ENCODE results near the gene OR2Y1.
A peak's percentile ranks its signal among the peaks of the same experiment; 100 is the strongest.
"Not testable (repeated sequence)": the region's sequence is repeated elsewhere in the genome, so short reads cannot be mapped to it uniquely, and the experiment has no call there.

Gene OR2Y1

DNA sequence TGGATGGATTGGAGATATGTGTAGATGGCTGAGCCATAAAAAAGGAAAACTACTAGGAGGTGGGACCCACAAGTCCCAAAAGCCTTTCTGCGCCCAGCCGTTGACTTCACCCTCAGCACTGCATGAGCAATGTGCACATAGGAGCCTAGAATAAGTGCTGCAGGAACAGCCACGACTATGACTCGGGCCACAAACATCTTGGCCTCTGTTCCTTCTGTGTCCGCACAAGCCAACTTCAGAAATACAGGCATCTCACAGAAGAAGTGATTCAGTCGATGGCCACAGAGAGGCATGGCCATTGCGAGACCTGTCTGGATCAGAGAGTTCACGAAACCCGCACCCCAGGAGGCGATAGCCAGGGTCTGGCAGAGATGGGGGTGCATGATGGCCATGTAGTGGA is 587 bp downstream of the OR2Y1 start:
- no peak for DNase-seq (ENCODE audit: low spot score)

DNA sequence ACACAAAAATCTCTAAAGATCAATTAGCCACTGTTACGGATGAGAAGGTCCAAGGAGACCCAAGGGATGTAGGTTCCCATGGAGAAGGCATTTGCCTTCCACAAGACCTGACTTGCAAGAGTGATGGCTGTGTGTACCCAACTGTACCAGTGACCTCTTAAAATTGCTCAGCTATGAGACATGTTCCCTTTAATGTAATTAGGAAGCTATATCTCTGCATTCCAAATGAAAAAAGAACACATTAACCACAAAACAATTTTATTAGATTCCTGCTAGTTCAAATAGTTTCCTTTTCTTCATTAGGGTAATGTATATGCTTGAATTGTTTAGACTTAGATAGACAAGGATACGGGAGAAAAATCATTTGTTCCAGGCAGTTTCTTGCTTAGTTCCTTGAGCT is 3.3 kb downstream of the OR2Y1 start:
- no peak for DNase-seq (ENCODE audit: low spot score)

DNA sequence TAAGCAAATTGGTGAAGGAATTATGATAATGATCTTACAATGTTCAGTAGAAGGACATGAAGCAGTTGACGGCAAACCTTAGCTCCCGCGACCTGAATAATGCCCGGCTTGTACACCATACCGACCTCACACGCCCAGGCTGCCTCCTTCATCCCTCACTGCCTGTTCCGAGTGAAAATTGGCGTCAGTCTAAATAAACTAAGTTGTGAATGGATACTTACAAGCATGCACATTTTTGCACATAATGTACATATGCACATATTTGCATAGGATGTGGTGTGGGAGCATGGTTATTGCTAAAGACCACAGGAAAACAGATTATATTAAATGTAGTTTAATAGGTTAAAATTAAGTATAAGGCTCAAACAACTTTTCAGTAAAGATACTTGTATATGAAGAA is 14.9 kb downstream of the OR2Y1 start:
- no peak for DNase-seq (ENCODE audit: low spot score)

DNA sequence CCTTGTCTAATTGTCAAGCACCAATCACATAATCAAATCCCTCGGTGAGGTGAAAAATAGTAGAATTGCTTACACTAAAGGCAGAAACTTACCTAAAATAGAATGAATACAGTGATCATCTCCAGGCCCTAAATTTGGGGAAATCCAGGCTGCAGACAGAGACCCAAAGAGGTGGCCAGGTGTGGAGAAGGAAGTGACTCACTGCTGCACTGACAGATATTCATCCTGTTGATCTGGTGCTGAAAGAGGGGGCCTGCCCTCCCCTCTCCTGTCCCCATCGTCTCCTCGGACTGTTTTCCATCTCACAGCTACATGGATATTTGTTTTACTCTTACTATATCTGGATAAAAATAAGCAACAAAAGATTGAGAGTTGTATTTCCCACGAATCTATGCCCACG is 15.9 kb downstream of the OR2Y1 start:
- DNase-seq (ENCODE audit: low spot score): no peak

DNA sequence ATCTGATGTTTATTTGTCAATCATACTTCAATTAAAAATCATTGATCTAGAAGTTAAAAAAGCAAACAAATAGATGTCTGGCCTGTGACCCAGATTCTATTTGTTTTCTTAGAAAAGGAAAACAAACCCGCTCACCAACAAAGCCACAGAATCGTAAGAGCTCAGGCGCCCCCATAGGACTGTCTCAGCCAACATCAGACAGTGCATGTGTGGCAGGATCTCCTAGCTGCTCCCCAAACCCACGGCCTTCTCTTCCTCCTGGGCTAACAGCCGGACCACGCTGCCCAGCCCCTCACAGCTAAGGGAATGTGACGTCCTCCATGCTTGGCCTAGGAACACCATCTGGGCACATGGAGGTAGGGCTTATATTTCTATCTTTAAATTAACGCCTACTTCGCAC is 19.4 kb downstream of the OR2Y1 start:
- DNase-seq (ENCODE audit: low spot score): no peak

DNA sequence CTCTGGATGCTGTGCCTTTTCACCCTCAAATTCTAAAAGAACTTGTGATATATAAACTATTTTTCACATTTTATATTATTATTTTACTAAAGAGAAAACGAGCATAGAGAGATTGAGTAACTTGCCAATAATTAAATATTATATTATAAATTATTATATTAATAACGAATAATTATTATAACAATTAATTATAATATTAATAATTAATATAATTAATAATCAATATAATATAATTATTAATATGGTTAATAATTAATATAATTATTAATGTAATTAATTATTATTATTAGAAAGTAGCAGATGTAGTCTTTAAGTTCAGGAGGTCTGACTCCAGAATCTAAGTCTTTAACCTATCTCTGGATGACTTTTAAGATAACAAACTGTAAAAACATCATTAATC is 20.1 kb downstream of the OR2Y1 start:
- DNase-seq (ENCODE audit: low spot score): no peak

DNA sequence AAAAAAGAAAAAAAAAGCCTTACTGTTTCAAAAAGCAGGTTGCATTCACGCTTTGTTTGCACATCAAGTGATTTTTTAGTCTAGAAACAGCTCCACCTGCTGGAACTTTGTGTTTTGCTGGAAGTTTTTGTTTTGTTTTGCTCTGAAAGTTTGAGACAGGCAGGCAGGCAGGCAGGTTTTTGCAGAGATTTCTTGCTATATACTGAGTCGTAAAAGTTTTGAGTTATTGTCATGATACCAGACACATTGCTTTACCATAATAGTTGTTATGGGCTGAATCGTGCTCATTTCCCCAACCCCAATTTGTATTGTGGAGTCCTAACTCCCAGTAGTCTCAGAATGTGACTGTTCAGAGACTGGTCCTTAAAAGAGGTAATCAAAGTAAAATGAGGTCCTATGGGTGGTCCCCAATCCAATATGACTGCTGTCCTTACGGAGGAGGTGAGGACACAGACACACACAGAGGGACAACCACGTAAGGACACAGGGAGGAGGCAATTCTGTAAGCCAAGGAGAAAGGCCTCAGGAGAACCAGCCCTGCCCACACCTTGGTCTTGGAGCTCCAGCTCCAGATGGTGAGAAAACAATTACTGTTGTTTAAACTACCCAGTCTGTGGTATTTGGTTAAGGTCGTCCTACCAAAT is 20.9 kb downstream of the OR2Y1 start:
- peak; percentile 36 for DNase-seq (ENCODE audit: low spot score)

DNA sequence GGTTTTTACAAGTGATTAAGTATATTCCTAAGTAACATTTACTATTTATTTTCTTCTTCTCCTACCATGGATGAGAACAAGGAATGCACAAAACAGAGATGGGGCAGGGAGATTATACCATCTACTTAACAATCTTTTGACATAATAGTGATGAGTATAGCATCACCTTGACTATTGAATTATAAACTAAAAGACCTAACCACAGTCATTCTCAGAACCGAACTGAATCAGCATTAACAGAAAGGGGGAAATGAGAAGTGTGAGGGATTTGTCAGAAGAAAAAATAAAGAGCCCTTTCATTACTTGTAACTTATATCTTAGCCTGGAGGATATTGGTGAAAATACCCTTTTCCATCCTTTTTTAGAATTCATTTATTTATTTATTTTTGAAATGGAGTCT is 21.9 kb downstream of the OR2Y1 start:
- no peak for DNase-seq (ENCODE audit: low spot score)

DNA sequence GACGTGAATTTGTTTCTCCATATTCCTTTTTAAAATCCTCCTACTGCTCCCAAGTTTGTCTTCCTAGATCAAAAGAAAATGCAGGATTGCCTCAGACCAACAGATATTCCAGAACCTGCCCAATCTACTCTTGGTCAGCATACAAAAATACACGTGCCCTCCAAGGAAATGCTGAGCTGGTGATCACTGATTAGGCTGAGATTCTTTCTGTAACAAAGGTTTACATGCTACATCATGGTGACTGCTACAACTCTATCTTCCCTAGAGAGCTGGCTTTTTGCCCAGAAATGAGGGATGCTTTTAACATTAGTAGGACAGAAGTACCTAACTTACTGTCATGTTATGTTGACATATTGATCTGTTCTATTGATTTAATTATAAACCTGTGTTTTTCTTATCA is 35.5 kb downstream of the OR2Y1 start:
- DNase-seq (ENCODE audit: low spot score): no peak

DNA sequence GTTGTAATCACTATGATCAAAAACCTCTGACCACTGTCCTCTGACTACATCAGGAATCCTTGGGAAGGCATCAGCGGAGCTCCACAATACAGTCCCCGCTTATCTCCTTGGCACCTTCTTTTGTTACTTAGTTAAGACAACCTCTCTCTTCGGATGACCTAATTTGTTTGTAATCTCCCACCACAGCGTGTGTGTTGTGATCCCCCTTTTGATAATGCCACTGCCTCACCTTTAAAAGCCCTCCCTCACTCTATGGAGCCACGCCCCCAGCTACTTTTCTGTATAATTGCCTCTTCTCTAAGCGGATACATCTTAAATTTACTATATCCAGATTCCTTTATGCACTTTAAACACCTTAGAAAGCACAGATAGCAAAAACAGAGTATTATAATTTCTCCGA is 35.9 kb downstream of the OR2Y1 start:
- no peak for DNase-seq (ENCODE audit: low spot score)

DNA sequence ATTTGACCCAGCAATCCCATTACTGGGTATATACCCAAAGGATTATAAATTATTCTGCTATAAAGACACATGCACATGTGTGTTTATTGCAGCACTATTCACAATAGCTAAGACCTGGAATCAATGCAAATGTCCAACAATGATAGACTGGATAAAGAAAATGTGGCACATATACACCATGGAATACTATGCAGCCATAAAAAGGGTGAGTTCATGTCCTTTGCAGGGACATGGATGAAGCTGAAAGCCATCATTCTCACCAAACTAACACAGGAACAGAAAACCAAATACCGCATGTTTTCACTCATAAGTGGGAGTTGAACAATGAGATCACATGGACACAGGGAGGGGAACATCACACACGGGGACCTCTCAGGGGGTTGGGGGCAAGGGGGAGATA is 36.5 kb downstream of the OR2Y1 start:
- not testable (repeated sequence) for DNase-seq (ENCODE audit: low spot score)

DNA sequence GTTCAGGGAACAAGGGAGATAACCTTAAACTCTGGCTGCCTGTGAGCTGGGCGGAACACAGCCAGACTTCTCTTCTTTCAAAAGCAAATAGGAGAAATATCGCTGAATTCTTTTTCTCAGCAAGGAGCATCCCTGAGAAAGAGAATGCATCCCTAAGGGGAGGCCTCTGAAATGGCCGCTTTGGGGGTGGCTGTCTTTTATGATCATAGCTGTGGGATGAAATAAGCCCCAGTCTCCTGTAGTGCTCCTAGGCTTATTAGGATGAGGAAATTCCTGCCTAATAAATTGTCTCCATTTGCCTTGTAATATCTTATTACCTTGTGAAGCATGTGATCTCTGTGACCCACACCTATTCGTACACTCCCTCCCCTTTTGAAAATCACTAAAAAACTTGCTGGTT is 39.4 kb downstream of the OR2Y1 start:
- DNase-seq (ENCODE audit: low spot score): not testable (repeated sequence)

DNA sequence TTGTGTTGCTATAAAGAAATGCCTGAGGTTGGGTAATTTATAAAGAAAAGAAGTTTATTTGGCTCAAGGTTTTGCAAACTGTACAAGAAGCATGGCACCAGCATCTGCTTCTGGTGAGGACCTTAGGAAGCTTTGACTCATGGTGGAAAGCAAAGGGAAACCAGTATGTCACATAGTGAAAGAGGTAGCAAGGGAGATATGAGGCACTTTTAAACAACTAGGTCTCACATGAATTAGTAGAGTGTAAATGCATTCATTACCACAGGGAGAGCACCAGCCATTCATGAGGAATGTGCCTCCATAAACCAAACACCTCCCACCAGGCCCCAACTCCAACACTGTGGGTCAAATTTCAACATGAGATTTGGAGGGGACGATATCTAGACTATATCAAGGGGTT is 40.8 kb downstream of the OR2Y1 start:
- DNase-seq (ENCODE audit: low spot score): no peak

DNA sequence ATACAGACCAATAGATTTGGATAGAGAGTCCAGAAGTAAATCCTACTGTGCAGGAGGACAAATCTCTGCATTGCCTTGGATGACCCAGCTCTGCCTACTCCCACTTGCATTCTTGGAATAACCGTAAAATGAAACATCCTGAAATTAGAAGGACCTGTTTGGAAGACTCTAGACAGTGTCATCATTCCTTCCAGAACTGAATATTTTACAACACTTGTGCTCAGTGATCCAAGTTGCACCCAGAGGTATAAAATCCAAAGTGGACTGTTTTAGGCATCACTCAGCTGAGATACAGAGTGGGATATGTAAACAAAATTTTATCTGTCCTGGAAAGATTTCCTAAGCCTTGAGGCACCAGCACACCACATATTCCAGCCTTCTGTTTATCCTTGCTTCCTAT is 43.7 kb downstream of the OR2Y1 start:
- no peak for DNase-seq (ENCODE audit: low spot score)

DNA sequence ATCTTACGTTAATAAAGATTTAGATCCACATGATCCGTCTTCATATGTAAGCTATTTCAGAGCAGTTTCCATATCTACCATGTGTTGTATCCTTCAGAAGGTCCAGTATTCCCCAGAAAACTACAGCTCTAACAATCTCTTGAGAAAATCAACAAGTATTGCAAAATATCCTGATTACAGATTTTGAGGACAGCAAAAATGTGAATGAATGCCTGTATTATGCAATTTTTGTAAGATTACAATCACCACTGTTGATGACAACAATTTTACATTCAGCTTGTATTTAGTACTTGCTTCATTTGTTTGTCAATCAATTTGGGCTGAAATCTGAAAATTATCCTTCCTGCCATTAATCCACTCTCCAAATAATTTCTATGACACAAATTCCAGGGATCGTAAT is 47.4 kb downstream of the OR2Y1 start:
- no peak for DNase-seq (ENCODE audit: low spot score)

DNA sequence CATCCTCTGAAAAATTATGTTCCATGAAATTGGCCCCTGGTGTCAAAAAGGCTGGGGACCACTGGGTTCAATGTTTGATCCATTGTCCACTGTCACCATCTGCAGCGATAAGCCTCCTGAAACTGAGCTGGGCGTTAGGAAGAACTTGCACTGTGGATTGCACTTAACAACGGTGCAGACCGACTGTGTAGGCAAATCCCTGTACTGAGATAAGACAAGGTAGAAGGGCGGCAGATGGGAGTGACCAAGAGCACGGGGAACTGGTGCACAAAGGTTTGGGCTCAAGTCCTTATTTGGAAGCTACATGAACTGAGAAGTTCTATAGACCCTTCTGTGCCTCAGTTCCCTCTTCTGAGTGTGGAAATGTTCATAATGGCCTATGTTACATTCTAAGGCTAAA is 48.8 kb downstream of the OR2Y1 start:
- no peak for DNase-seq (ENCODE audit: low spot score)

DNA sequence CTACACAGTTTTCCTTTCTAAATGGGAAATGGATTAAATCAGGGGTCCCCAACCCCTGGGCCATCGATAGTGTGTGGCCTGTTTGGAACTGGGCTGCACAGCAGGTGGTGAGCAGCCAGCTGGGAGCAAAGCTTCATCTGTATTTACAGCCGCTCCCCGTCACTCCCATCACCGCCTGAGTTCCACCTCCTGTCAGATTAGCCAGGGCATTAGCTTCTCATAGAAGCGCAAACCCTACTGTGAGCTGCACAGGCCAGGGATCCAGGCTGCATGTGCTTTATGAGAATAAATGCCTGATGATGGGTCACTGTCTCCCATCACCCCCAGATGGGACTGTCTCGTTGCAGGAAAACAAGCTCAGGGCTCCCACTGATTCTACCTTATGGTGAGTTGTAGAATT is 49.3 kb downstream of the OR2Y1 start:
- DNase-seq (ENCODE audit: low spot score): no peak

DNA sequence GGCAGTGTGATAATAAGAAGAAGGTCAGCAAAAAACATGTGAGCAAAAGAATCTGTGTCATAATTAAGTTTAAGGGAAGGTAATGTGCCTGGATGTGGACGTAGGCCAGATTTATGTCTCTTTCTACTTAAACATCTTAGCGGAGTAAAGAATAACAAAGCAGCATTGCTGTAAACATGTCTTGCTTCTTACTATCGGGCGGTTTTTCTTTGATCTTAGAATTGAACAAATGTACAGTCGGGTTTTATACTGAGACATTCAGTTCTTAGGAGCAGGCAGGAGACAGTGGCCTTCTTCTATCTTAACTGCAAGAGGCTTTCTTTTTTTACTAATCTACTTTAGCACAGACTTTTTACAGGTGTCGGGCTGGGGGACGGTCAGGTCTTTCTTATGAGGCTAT is 50.1 kb downstream of the OR2Y1 start:
- no peak for DNase-seq (ENCODE audit: low spot score)
